B cell (primary cell): ENCODE measurements around the gene ESR2. TPM values are rescaled to one million over a fixed set of nuclear protein-coding genes. Genes with fewer than 3 reads are reported as not detected.

Experiments
- ATAC-seq: fragments of 200-7000 bp; cut with Tn5 transposase; one replicate; pipeline ENCODE4 v1.10.0; 2021; ENCODE audit warnings: low read depth, mild to moderate bottlenecking, moderate number of reproducible peaks, moderate library complexity
- CTCF ChIA-PET: fragments of 350-600 bp; sonication (Branson Sonifier 250); formaldehyde crosslinking; loops from one replicate; lab custom pipeline; 2021; ENCODE audit warnings: antibody characterized with exemption, inconsistent platforms; lab: Charles Lee
- POLR2A ChIA-PET: fragments of 350-600 bp; sonication (Branson Sonifier 250); formaldehyde crosslinking; loops from one replicate; lab custom pipeline; 2021; ENCODE audit warnings: antibody characterized with exemption; lab: Charles Lee
- DNase-seq: peaks from one replicate; pipeline ENCODE4 v3.0.0; 2013
- H2AFZ ChIP-seq: 2 replicates; pipeline ENCODE4 v1.6.1; 2012; ENCODE audit warnings: mild to moderate bottlenecking, low read depth, low read length; ENCODE audit not compliant: insufficient read depth, poor library complexity, severe bottlenecking
- H3K27ac ChIP-seq, 2 donors: 1 replicate in 1 of 2; 2 replicates in 1 of 2; pipeline ENCODE4 v1.5.1; 2012 to 2013; ENCODE audit warnings: low read length in 2 of 2, mild to moderate bottlenecking in 2 of 2, moderate library complexity in 1 of 2
- H3K27me3 ChIP-seq, 4 experiments: fragments of 200-600 bp in 1 of 4; sonication (generic) in 1 of 4; replicated peaks in 1 of 4; 1 replicate in 2 of 4; 2 replicates in 2 of 4; pipeline versions ENCODE4 v1.6.1 to v1.7.0; 2013 to 2016; ENCODE audit warnings: low read length in 3 of 4, mild to moderate bottlenecking in 2 of 4, mixed read lengths in 1 of 4, moderate library complexity in 1 of 4; ENCODE audit not compliant: insufficient read depth in 4 of 4, control insufficient read depth in 3 of 4; ENCODE audit errors: control extremely low read depth in 1 of 4
- H3K36me3 ChIP-seq, 2 experiments: replicated peaks in 1 of 2; 1 replicate in 1 of 2; 2 replicates in 1 of 2; pipeline versions ENCODE4 v1.6.1 to v1.7.1; 2013; ENCODE audit warnings: low read length in 1 of 2; ENCODE audit not compliant: insufficient read depth in 2 of 2, control insufficient read depth in 1 of 2; ENCODE audit errors: control extremely low read depth in 1 of 2, extremely low read depth in 1 of 2
- H3K4me1 ChIP-seq, 2 donors: fragments of 200-600 bp in 1 of 2; sonication (generic) in 1 of 2; 1 replicate in 1 of 2; 2 replicates in 1 of 2; pipeline versions ENCODE4 v1.5.1 to v1.6.1; 2013 to 2017; ENCODE audit warnings: low read length in 2 of 2; ENCODE audit not compliant: control insufficient read depth in 2 of 2, insufficient read depth in 2 of 2
- H3K4me2 ChIP-seq: replicated peaks from 2 replicates; pipeline ENCODE3; 2012; ENCODE audit warnings: mild to moderate bottlenecking, low read depth, low read length; ENCODE audit not compliant: poor library complexity, severe bottlenecking
- H3K4me3 ChIP-seq, 5 experiments: fragments of 200-600 bp in 1 of 5; sonication (generic) in 1 of 5; 1 replicate in 3 of 5; 2 replicates in 2 of 5; pipeline versions ENCODE4 v1.5.1 to v1.7.0; 2011 to 2016; ENCODE audit warnings: low read length in 4 of 5, mild to moderate bottlenecking in 4 of 5, low read depth in 2 of 5, control low read depth in 1 of 5, moderate library complexity in 1 of 5; ENCODE audit not compliant: insufficient read depth in 1 of 5; ENCODE audit errors: control extremely low read depth in 1 of 5, extremely low read depth in 1 of 5
- H3K79me2 ChIP-seq: fragments of 200-600 bp; sonication (generic); one replicate; pipeline ENCODE4 v1.6.0; 2016; ENCODE audit warnings: low read length; ENCODE audit not compliant: control insufficient read depth, insufficient read depth
- H3K9ac ChIP-seq: fragments of 200-600 bp; sonication (generic); 2 replicates; pipeline ENCODE4 v1.6.1; 2017; ENCODE audit warnings: mild to moderate bottlenecking, low read length, moderate library complexity
- H3K9me3 ChIP-seq, 3 donors: one replicate each; pipeline versions ENCODE4 v1.6.1 to v1.7.1; 2013; ENCODE audit warnings: low read length in 2 of 3; ENCODE audit not compliant: control insufficient read depth in 2 of 3, insufficient read depth in 1 of 3; ENCODE audit errors: control extremely low read depth in 1 of 3
- H4K20me1 ChIP-seq: 2 replicates; pipeline ENCODE4 v1.6.0; 2012; ENCODE audit warnings: mild to moderate bottlenecking, low read length; ENCODE audit not compliant: insufficient read depth, control insufficient read depth, poor library complexity, severe bottlenecking
- H3K27ac Mint-ChIP-seq: one replicate; pipeline ENCODE4 v1.8.0; 2021; ENCODE audit warnings: mixed read lengths
- H3K27me3 Mint-ChIP-seq: one replicate; pipeline ENCODE4 v1.8.0; 2021; ENCODE audit warnings: mixed read lengths
- H3K4me1 Mint-ChIP-seq: one replicate; pipeline ENCODE4 v1.8.0; 2021; ENCODE audit warnings: mixed read lengths
- H3K4me3 Mint-ChIP-seq: one replicate; pipeline ENCODE4 v1.8.0; 2021; ENCODE audit warnings: mixed read lengths
- H3K9me3 Mint-ChIP-seq: one replicate; pipeline ENCODE4 v1.8.0; 2022; ENCODE audit warnings: mixed read lengths; ENCODE audit not compliant: insufficient read depth
- EZH2 ChIP-seq: IDR thresholded peaks from 2 replicates; pipeline ENCODE4 v1.6.1; 2012; ENCODE audit warnings: borderline replicate concordance, low read depth, mild to moderate bottlenecking, moderate library complexity, low read length; ENCODE audit not compliant: insufficient read depth, poor library complexity, severe bottlenecking
- WGBS: methylation state at CpG from one replicate; pipeline ENCODE4 v1.1.5; 2013; ENCODE audit warnings: missing lambda C conversion rate; ENCODE audit not compliant: insufficient coverage; 5-methylcytosine and 5-hydroxymethylcytosine counted together
- intact Hi-C: fragments of 100-400 bp; cut with micrococcal nuclease; formaldehyde crosslinking; loops from one replicate; pipeline ENCODE4 v1.10.0; 2022
- polyA plus RNA-seq: library from polyadenylated mRNA; depleted of rRNA; stranded (reverse); fragments of >200 nt; gene quantifications from 2 replicates; pipeline ENCODE4 v1.2.3, GENCODE V29; 2012
- total RNA-seq, 2 donors: library from RNA; stranded (reverse); fragments of 120-200 nt in 1 of 2; gene quantifications; 1 replicate in 1 of 2; 2 replicates in 1 of 2; pipeline versions ENCODE4 v1.2.3 to v1.2.4, GENCODE V29; 2013 to 2022
- TF ChIP-seq, protein P1 (sequence below): fragments of 200-600 bp; IDR thresholded peaks from one replicate; pipeline ENCODE4 v1.8.0; 2022; ENCODE audit warnings: antibody characterized with exemption, mild to moderate bottlenecking

ESR2 gene
- total and polyA plus RNA-seq, 2 donors (not counting 1 experiment from before 2014, with no cell fraction given): 5.4 to 87.8 TPM

DNA sequence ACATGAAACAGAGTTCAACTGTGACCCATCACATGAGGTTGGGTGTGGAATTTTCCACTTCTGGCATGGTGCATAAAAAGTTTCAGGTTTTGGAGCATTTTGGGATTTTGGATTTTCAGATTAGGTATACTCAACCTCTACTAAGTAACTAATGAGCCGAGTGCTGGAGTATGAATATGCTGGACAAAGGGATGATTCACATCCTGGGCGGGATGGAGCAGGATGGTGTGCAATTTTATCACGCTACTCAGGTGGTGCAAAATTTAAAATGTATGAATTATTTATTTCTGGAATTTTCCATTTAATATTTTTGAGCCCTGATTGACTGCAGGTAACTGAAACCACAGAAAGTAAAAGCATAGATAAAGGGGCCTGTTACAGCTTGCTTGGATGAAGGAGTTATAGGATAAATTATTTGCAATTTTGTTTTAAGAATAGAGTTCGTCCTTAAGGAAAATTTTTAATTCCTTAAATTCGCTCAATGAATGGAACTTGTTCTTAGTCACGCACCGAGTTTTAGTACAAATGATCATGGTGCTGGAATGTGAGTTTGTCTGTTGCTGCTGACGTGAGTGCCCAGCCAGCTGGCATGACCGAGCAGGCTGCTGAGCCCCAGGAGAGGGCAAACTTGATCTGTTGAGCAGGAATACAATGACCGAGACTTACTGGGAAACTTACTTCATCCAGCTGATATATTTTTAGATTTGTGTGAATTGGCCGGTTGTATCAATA lies 176.3 kb downstream of the ESR2 start:
- Histone ChIP-seq H2AFZ (no peak overlapping the region), H3K79me2 (no peaks in the 10 kb centered on the region), H4K20me1 (no peaks in the 10 kb centered on the region), H3K9ac (no peak overlapping the region), H3K4me3 (no peak overlapping the region), H3K36me3 (peaks cover 0 to 12% of the 10 kb centered on the region in 2 experiments), H3K27ac (no peak overlapping the region), H3K9me3 (no peaks in the 10 kb centered on the region), H3K27me3 (no peaks in the 10 kb centered on the region), H3K4me2 (no peak overlapping the region), H3K4me1 (no peaks in the 10 kb centered on the region)
- TF ChIP-seq EZH2: no peak
- TF ChIP-seq, protein P1, sequence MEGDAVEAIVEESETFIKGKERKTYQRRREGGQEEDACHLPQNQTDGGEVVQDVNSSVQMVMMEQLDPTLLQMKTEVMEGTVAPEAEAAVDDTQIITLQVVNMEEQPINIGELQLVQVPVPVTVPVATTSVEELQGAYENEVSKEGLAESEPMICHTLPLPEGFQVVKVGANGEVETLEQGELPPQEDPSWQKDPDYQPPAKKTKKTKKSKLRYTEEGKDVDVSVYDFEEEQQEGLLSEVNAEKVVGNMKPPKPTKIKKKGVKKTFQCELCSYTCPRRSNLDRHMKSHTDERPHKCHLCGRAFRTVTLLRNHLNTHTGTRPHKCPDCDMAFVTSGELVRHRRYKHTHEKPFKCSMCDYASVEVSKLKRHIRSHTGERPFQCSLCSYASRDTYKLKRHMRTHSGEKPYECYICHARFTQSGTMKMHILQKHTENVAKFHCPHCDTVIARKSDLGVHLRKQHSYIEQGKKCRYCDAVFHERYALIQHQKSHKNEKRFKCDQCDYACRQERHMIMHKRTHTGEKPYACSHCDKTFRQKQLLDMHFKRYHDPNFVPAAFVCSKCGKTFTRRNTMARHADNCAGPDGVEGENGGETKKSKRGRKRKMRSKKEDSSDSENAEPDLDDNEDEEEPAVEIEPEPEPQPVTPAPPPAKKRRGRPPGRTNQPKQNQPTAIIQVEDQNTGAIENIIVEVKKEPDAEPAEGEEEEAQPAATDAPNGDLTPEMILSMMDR: no peak
- no peak overlapping the region for H3K4me3 Mint-ChIP-seq
- ATAC-seq: no peak
- WGBS: 97% methylated on average over 6 of the region's 11 CpGs
- POLR2A ChIA-PET: no interaction called here
- H3K27me3 Mint-ChIP-seq: no peaks in the 10 kb centered on the region
- H3K27ac Mint-ChIP-seq: no peak overlapping the region
- intact Hi-C loops: no loop called here
- CTCF ChIA-PET: interaction anchor here (0.9 kb wide), 1 partner anchor 186 kb away, joined by 3 read pairs; no protein-coding TSS in a partner anchor
- DNase-seq: no peak
- H3K4me1 Mint-ChIP-seq: no peaks in the 10 kb centered on the region
- no peaks in the 10 kb centered on the region for H3K9me3 Mint-ChIP-seq

DNA sequence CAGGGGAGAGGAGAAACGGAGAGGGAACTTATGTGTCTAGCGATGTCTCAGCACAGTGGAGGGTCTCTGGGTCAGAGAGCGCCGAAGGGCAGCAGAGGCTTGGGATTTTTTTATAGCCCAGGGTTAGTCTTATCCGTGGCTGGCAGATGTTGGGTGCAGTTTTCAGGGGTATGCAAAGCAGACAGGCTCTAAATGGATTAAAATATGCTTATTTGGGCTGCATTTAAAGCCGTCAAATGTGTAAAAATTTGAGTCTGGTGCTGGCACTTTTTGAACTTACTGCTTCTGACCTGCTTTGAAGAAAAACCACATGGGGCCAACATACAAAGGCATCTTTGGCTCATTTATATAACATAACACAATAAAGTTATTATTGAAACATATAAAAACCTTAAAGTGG lies 178.8 kb downstream of the ESR2 start:
- Histone ChIP-seq H3K4me1 (no peaks in the 10 kb centered on the region), H3K79me2 (no peaks in the 10 kb centered on the region), H3K27me3 (no peaks in the 10 kb centered on the region), H4K20me1 (no peaks in the 10 kb centered on the region), H3K27ac (no peak overlapping the region), H3K4me2 (no peak overlapping the region), H3K9ac (no peak overlapping the region), H3K4me3 (no peak overlapping the region), H3K36me3 (peaks cover 0 to 8% of the 10 kb centered on the region in 2 experiments), H3K9me3 (no peaks in the 10 kb centered on the region), H2AFZ (no peak overlapping the region)
- intact Hi-C loops: no loop called here
- no peaks in the 10 kb centered on the region for H3K9me3 Mint-ChIP-seq
- no peaks in the 10 kb centered on the region for H3K4me1 Mint-ChIP-seq
- ChIA-PET CTCF (no interaction called here), POLR2A (no interaction called here)
- H3K27ac Mint-ChIP-seq: no peak overlapping the region
- no peak overlapping the region for H3K4me3 Mint-ChIP-seq
- 92% methylated on average over 5 of the region's 6 CpGs for WGBS
- no peak for TF ChIP-seq EZH2
- TF ChIP-seq, protein P1: no peak
- no peak for DNase-seq
- no peaks in the 10 kb centered on the region for H3K27me3 Mint-ChIP-seq
- no peak for ATAC-seq
